Transverse colon (tissue), 4 donors: ENCODE results near the gene TCHP. TPM values are rescaled to one million over a fixed set of nuclear protein-coding genes. Genes with fewer than 3 reads are reported as not detected.
A peak's percentile ranks its signal among the peaks of the same experiment; 100 is the strongest.
"Not testable (repeated sequence)": the region's sequence is repeated elsewhere in the genome, so short reads cannot be mapped to it uniquely, and the experiment has no call there.

Experiments used
- DNase-seq: peaks from one replicate; pipeline ENCODE4 v3.0.0-alpha.2; 2019
- H3K27ac ChIP-seq, 4 donors: fragments of 200-600 bp; sonication (generic); 2 replicates each; pipeline ENCODE4 v1.5.1; 2016 to 2018; ENCODE audit warnings: inconsistent platforms in 4 of 4
- H3K27me3 ChIP-seq: fragments of 200-600 bp; sonication (generic); 2 replicates; pipeline ENCODE4 v1.5.1; 2017; ENCODE audit warnings: inconsistent platforms
- H3K36me3 ChIP-seq, 4 donors: fragments of 200-600 bp; sonication (generic); 2 replicates each; pipeline ENCODE4 v1.5.1; 2017 to 2019; ENCODE audit warnings: inconsistent platforms in 4 of 4
- H3K4me1 ChIP-seq, 4 donors: fragments of 200-600 bp; sonication (generic); 2 replicates each; pipeline ENCODE4 v1.5.1; 2017 to 2020; ENCODE audit warnings: inconsistent platforms in 4 of 4
- H3K4me3 ChIP-seq, 4 donors: fragments of 200-600 bp; sonication (generic); 1 replicate in 1 of 4; 2 replicates in 3 of 4; pipeline versions ENCODE4 v1.5.1 to v1.6.1; 2017 to 2019; ENCODE audit warnings: inconsistent platforms in 4 of 4
- H3K9me3 ChIP-seq, 2 donors: fragments of 200-600 bp; sonication (generic); 2 replicates each; pipeline ENCODE4 v1.5.1; 2017 to 2019; ENCODE audit warnings: inconsistent platforms in 2 of 2
- EP300 ChIP-seq: sonication (generic); formaldehyde crosslinking; IDR thresholded peaks from one replicate; pipeline ENCODE4 v1.6.1; 2017; ENCODE audit warnings: antibody characterized with exemption, low read depth
- POLR2A ChIP-seq: fragments of 450-650 bp; IDR thresholded peaks from one replicate; pipeline ENCODE4 v1.6.1; 2016; ENCODE audit warnings: antibody characterized with exemption, mild to moderate bottlenecking, moderate library complexity
- POLR2AphosphoS5 ChIP-seq, 3 donors: sonication (generic); formaldehyde crosslinking; IDR thresholded peaks; one replicate each; pipeline ENCODE4 v1.6.1; 2016; ENCODE audit warnings: antibody characterized with exemption in 3 of 3
- WGBS, 2 donors: methylation state at CpG; one replicate each; pipeline ENCODE4 v1.1.5; 2018; ENCODE audit warnings: low coverage in 1 of 2; 5-methylcytosine and 5-hydroxymethylcytosine counted together
- in situ Hi-C, 4 donors: fragments of 200-750 bp; cut with MboI; loops; one replicate each; pipeline versions ENCODE4 v1.15.0 to v1.15.1; 2017; ENCODE audit warnings: low sequenced_read_pairs in 3 of 4, low pct_ligation_motif_present in 1 of 4, low pct_unique_long_range_greater_than_20kb in 1 of 4
- intact Hi-C: fragments of 100-400 bp; cut with DNase I; formaldehyde crosslinking; loops from one replicate; pipeline ENCODE4 v1.15.1; 2023; ENCODE audit warnings: low total_unique reads
- total RNA-seq, 4 donors: library from RNA; depleted of rRNA; stranded (reverse); fragments of >200 nt; gene quantifications; one replicate each; pipeline ENCODE4 v1.1.0, GENCODE V29; 2016
- TF ChIP-seq, protein P1 (sequence below), 5 experiments: fragments of 200-600 bp in 3 of 5; fragments of 450-650 bp in 2 of 5; sonication (generic) in 3 of 5; IDR thresholded peaks; 1 replicate in 2 of 5; 2 replicates in 3 of 5; pipeline ENCODE4 v1.5.1; 2016 to 2017; ENCODE audit warnings: antibody characterized with exemption in 5 of 5, inconsistent platforms in 3 of 5, mild to moderate bottlenecking in 2 of 5, moderate library complexity in 1 of 5

TCHP gene
- total RNA-seq, 4 donors from 2014 or later = 27.5 to 54.7 (median 30.7) TPM

DNA sequence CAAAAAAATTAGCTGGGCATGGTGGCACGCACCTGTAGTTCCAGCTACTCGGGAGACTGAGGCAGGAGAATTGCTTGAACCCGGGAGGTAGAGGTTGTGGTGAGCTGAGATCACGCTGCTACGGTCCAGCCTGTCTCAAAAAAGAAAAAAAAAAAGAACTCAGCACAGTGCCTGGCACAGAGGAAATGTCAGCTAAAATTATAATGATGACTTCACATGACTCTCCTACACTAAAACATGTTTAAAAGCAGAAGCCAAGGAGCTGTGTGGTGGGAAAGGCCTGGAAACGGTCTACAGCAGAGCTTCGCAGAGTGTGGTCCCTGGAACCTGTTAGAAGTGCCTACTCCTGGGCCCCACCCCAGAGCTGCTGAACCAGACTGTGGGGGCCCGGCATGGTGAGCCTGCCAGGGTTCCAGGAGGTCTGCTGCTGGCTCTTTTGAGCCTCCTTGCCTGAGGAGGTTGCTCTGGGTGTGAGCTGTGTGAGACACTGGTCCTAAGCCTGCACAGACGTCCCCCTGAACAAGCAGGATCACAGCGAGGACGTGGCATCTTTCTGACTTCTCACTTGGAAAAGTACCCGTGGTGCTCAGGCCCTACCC is 28.1 kb downstream of the TCHP start:
- DNase-seq = no peak
- Histone ChIP-seq H3K36me3 (peaks cover 0 to 23% (median 9%) of the 10 kb centered on the region in 4 donors), H3K9me3 (no peaks in the 10 kb centered on the region), H3K27ac (no peak overlapping the region), H3K27me3 (no peaks in the 10 kb centered on the region), H3K4me3 (no peak overlapping the region), H3K4me1 (peaks cover 0 to 9% (median 3%) of the 10 kb centered on the region in 4 donors)
- intact Hi-C loops (no loop called here), in situ Hi-C loops (loop anchor here in 1 of 4 donors (10.0 kb wide), 1 partner anchor 73 kb away; no protein-coding TSS in a partner anchor)
- TF ChIP-seq EP300 = no peak
- TF ChIP-seq, protein P1, sequence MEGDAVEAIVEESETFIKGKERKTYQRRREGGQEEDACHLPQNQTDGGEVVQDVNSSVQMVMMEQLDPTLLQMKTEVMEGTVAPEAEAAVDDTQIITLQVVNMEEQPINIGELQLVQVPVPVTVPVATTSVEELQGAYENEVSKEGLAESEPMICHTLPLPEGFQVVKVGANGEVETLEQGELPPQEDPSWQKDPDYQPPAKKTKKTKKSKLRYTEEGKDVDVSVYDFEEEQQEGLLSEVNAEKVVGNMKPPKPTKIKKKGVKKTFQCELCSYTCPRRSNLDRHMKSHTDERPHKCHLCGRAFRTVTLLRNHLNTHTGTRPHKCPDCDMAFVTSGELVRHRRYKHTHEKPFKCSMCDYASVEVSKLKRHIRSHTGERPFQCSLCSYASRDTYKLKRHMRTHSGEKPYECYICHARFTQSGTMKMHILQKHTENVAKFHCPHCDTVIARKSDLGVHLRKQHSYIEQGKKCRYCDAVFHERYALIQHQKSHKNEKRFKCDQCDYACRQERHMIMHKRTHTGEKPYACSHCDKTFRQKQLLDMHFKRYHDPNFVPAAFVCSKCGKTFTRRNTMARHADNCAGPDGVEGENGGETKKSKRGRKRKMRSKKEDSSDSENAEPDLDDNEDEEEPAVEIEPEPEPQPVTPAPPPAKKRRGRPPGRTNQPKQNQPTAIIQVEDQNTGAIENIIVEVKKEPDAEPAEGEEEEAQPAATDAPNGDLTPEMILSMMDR (IDR thresholded peaks at IDR 0.05) = no peak
- no peak for TF ChIP-seq POLR2A
- no peak for TF ChIP-seq POLR2AphosphoS5 (IDR thresholded peaks at IDR 0.05)
- WGBS, 2 donors = 90 to 91% methylated on average over 8 to 12 of the region's 12 CpGs

DNA sequence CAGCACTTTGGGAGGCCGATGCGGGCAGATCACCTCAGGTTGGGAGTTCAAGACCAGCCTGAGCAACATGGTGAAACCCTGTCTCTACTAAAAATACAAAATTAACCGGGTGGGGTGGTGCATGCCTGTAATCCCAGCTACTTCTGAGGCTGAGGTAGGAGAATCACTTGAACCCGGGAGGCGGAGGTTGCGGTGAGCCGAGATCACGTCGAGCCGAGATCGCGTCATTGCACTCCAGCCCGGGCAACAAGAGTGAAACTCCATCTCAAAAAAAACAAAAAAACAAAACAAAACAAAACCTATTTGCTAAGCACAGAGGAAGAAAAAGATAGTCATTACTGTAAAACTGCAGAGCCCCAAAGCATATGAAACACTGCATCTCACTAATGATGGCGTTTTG is 29.3 kb downstream of the TCHP start:
- H3K27ac ChIP-seq, intact Hi-C loops, H3K4me1 ChIP-seq, H3K27me3 ChIP-seq, H3K9me3 ChIP-seq, DNase-seq, H3K4me3 ChIP-seq: not testable (repeated sequence)
- in situ Hi-C loops = loop anchor here in 1 of 4 donors (10.0 kb wide), 1 partner anchor 75 kb away; no protein-coding TSS in a partner anchor
- WGBS, 2 donors = 80 to 87% methylated on average over 12 to 14 of the region's 14 CpGs
- H3K36me3 ChIP-seq = peaks cover 0 to 29% (median 13%) of the 10 kb centered on the region in 4 donors

DNA sequence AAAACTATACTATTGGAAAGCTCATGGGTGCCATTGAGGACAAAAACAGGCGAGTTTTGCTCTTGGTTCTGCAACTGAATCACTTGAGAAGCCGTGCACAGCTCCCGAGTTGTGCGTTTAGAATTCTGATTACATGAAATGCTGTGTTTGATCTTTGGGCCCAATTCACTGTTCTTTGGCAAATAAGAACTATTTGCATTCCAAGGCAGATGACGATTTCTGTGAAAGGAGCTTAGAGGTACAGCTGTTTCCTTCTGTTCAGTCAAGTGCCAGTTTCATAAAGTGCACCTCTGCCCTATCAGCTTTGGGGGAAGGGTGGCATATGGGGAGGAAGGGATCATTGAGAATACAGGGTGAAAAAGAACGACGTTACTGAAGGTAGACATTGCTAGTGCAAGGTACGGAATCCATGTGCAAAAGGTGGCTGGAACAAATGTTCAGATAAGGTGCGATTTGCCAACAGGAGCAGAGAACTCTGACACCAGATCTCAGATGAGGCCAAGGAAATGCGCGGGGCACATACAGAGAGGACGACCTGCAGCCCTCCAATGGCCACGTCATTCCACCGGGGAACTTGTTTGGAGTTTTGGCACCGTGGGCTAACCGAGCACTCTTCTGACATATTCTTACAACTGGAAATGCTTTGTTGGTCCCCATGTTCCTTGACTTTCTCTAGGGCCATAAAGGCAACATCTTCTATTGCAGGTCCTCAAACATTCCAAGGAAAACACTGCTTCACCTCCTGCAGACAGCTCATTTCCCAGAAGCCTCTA is 30.1 kb downstream of the TCHP start:
- H3K27me3 ChIP-seq = no peaks in the 10 kb centered on the region
- intact Hi-C loops (no loop called here), in situ Hi-C loops (no loop called here)
- no peaks in the 10 kb centered on the region for H3K9me3 ChIP-seq
- peaks cover 0 to 9% (median 3%) of the 10 kb centered on the region in 4 donors for H3K4me1 ChIP-seq
- no peak overlapping the region for H3K4me3 ChIP-seq
- TF ChIP-seq POLR2AphosphoS5 (IDR thresholded peaks at IDR 0.05) (no peak), EP300 (no peak)
- H3K36me3 ChIP-seq = peaks cover 0 to 29% (median 13%) of the 10 kb centered on the region in 4 donors
- no peak for DNase-seq
- 37 to 75% methylated on average over 4 to 16 of the region's 16 CpGs for WGBS, 2 donors
- H3K27ac ChIP-seq = no peak overlapping the region

DNA sequence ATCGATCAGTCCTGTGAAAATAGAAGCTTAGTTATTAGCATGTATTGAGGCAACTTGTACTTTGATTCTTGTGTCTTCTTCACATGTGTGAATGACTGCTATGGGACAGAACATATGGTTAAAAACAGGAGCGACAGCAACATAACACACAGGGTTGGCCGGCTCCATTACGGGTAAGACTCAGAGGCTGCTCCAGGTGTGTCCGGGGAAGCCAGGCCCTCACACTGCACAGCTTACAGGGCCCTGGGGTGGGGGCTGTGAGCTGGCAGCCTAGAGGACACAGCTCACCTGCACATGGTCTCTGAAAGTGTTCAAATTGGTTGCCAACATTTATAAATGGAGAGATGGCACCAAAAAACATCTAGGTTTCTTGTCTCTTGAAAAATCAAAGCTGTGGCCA is 31.1 kb downstream of the TCHP start:
- WGBS, 2 donors = 92 to 100% methylated on average over 1 to 5 of the region's 5 CpGs
- Histone ChIP-seq H3K4me3 (no peak overlapping the region), H3K9me3 (no peaks in the 10 kb centered on the region), H3K36me3 (peaks cover 0 to 34% (median 16%) of the 10 kb centered on the region in 4 donors), H3K27me3 (no peaks in the 10 kb centered on the region), H3K27ac (no peak overlapping the region), H3K4me1 (peaks cover 0 to 9% (median 3%) of the 10 kb centered on the region in 4 donors)
- in situ Hi-C loops (no loop called here), intact Hi-C loops (no loop called here)
- DNase-seq = no peak
- TF ChIP-seq POLR2AphosphoS5 (IDR thresholded peaks at IDR 0.05) (no peak), EP300 (no peak), POLR2A (no peak)
- TF ChIP-seq, protein P1 (IDR thresholded peaks at IDR 0.05) = no peak

DNA sequence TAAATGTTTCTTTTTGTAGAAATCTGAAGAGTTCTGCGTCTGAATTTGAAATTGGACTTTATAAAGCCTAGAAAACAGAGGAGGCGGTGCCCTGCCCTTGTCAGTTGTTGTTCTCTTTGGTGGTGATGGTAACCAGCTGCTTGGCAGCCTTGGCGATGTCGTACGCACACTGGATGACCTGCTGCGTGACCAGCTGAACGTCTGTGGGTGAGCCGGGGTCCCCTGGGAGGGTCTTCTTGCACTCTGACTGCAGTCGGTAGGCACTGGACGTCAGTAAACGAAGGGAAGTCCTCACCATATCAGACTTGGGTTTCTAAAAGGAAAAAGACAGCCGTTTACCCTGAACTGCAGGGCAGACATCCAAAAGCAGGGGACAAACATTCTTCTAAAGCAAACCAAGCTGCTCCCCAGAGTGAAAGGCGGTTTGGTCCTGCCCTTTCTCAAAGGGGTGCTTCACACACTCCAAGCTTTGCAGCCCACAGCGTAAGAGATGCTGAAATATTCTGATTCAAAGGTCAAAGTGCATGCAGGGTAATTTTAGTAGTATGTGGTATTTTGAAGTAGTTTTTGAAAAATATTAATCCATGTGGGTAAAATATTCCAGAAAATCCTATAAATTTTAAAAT is 32.9 kb downstream of the TCHP start:
- H3K27me3 ChIP-seq = no peaks in the 10 kb centered on the region
- H3K9me3 ChIP-seq = no peaks in the 10 kb centered on the region
- no peak overlapping the region for H3K4me3 ChIP-seq
- TF ChIP-seq EP300 = no peak
- TF ChIP-seq POLR2AphosphoS5 (IDR thresholded peaks at IDR 0.05) = peak in 1 of 3 donors; percentile 44
- TF ChIP-seq, protein P1 (IDR thresholded peaks at IDR 0.05) = no peak
- no peak for TF ChIP-seq POLR2A
- intact Hi-C loops = no loop called here
- DNase-seq = no peak
- in situ Hi-C loops = no loop called here
- peaks cover 0 to 49% (median 24%) of the 10 kb centered on the region in 4 donors for H3K36me3 ChIP-seq
- H3K4me1 ChIP-seq = peaks cover 0 to 9% (median 3%) of the 10 kb centered on the region in 4 donors
- peak overlapping the region in 3 of 4 donors; percentile 7 to 30 (median 21) for H3K27ac ChIP-seq
- 66 to 72% methylated on average over 11 to 14 of the region's 14 CpGs for WGBS, 2 donors
